ENCODE results near the gene CGNL1.

GRCh38 chr15:57591822-57592367, 215.6 kb downstream of the CGNL1 start, which contains the start of gene MYZAP:
- peak in 3 of 4 donors; percentile 21 to 36 (median 35) for TF ChIP-seq POLR2AphosphoS5 (IDR thresholded peaks at IDR 0.05)
- TF ChIP-seq EP300 (IDR thresholded peaks at IDR 0.05): no peak
- no peak for TF ChIP-seq CTCF (IDR thresholded peaks at IDR 0.05)
